Measurements from ENCODE around the gene SRPRB.

Gene SRPRB

GRCh38 chr3:133831966-133832801 is 26.6 kb downstream of the SRPRB start:
- no peak overlapping the region for H3K27ac ChIP-seq
- TF ChIP-seq CTCF (conservative IDR thresholded peaks at IDR 0.05): 0 out of 2 replicates have a peak, but pooled peaks have one; percentile 14

DNA sequence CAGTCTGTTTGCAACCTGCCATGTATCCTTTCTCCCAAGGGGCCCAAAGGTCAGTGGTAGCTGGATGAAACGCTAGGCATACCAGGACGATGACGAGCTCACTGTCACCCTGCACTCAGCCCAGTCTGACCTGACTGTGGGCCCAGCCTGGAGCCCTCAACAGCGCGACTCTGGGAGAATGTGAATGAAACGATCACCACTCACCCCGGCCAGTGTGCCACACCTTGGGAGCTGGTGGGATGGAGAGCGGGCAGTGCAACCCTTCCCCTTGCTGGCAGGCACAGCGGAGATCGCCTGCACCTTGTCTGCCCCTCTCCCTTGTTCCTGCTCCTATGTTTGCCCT is 27.2 kb downstream of the SRPRB start:
- no peak overlapping the region for H3K27ac ChIP-seq
- no peak for TF ChIP-seq CTCF (conservative IDR thresholded peaks at IDR 0.05)

DNA sequence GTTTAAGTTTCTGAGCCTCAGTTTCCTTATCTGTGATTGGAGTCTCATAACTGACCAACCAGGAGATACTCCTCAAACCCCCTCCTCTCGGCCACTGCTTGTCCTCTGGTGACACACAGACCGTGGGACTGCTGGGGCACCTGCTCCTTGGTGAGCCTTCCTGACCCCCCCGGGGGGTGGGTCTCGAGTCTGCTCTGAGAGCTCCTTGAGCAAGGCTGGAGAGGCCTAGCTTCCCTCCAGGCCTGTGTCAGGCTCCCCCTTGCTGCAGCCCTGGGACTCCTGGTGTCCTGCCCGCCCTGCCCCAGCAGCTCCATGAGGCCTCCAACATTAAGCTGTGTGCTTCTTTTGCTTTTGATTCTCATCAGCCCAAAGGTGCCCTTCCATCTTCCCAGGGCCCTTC is 27.7 kb downstream of the SRPRB start:
- no peak overlapping the region for H3K27ac ChIP-seq
- no peak for TF ChIP-seq CTCF (conservative IDR thresholded peaks at IDR 0.05)

DNA sequence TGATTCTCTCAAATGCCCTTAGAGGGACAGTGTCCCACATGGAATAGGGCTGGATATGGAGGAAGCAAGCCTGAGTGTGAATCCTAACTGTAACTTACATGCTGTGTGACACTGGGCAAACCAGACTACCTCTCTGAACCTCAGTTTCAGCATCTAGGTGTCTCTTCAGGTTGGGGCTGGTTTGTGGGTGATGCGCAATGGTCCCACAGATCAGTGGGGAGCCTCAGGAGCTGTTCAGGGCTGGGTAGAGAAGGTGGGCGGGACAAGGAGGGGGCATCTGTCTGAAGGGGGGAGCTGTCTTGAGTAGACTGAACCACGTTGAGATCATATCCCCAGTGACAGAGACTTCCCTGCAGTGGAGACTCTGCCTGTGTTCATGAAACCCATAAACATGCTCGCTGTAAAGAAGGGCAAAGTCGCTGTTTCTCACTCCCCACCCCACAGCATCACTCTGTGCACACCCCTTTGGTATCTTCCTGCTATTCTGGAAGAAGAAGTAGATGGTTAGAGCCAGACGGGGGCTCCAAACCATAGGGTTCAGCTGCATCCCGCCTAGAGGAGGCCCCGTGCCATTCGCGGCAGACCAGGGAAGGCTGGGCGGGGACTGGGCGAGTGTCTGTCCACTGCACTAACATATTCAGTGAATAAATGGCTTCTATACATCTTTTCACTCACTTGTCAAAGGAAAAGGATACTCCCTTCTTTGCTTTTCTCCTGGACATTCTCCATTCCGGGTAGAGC is 28.4 kb downstream of the SRPRB start:
- TF ChIP-seq CTCF (conservative IDR thresholded peaks at IDR 0.05): no peak
- H3K27ac ChIP-seq: no peak overlapping the region

- H3K27ac ChIP-seq: no peak overlapping the region
- no peak for TF ChIP-seq CTCF (conservative IDR thresholded peaks at IDR 0.05)
These were observed 29.2 kb downstream of the SRPRB start for GRCh38 chr3:133834621-133835417.

DNA sequence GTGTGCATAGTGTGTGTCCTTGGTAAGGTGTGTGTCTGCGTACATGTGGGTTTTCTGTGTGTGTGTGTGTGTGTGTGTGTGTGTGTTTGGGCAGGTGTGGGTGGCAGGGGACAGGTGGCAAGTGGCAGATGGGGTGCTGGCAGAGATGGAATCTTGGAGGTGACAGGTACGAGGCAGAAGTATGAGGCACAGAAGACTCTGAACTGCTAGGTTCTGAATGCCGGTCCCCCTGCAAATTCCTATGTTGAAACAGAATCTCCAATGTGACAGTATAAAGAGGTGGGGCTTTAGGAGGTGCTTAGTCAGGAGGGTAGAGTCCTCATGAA is 29.8 kb downstream of the SRPRB start:
- no peak overlapping the region for H3K27ac ChIP-seq
- no peak for TF ChIP-seq CTCF (conservative IDR thresholded peaks at IDR 0.05)

DNA sequence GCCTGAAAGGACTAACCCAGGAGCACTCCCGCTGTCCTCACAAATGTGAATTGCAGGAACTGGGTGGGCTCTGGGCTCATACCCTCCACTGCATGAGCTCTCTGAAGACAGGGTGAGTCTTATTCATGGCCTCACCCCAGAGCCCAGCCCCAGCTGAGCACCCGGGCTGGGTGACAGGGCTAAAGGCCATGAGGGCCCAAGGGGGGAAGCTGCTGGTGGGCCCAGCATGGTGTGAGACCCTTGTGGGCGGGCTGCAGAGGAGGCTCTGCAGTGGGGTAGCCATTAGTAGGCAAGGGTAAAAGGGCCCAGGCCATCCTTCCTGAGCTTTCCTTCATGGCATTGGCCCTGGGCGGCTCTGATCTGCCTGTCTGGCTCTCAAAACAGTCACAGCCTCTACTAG is 30.3 kb downstream of the SRPRB start:
- no peak for TF ChIP-seq CTCF (conservative IDR thresholded peaks at IDR 0.05)
- no peak overlapping the region for H3K27ac ChIP-seq
